H9 (cell line): ENCODE measurements around the gene GSG1L. TPM values are rescaled to one million over a fixed set of nuclear protein-coding genes. Genes with fewer than 3 reads are reported as not detected.

ENCODE experiments used
- DNase-seq: peaks from one replicate; pipeline ENCODE4 v3.0.0-alpha.2; 2017
- H2AFZ ChIP-seq: one replicate; pipeline ENCODE4 v1.6.1; 2013; ENCODE audit warnings: mild to moderate bottlenecking, low read length, control low read depth, moderate library complexity
- H2AK5ac ChIP-seq: 2 replicates; pipeline ENCODE4 v1.6.1; 2013; ENCODE audit warnings: low read length, control low read depth, mixed read lengths; ENCODE audit not compliant: insufficient read length
- H2BK120ac ChIP-seq: one replicate; pipeline ENCODE4 v1.6.1; 2013; ENCODE audit warnings: low read depth, mild to moderate bottlenecking, low read length, control low read depth, inconsistent platforms; ENCODE audit not compliant: poor library complexity, severe bottlenecking
- H2BK12ac ChIP-seq: 2 replicates; pipeline ENCODE4 v1.6.1; 2013; ENCODE audit warnings: low read length, control low read depth, mixed read lengths, low read depth; ENCODE audit not compliant: insufficient read length
- H2BK15ac ChIP-seq: 2 replicates; pipeline ENCODE4 v1.6.1; 2013; ENCODE audit warnings: low read depth, low read length, control low read depth
- H2BK20ac ChIP-seq: one replicate; pipeline ENCODE4 v1.6.1; 2013; ENCODE audit warnings: low read depth, mild to moderate bottlenecking, low read length, control low read depth, inconsistent platforms; ENCODE audit not compliant: poor library complexity, severe bottlenecking
- H2BK5ac ChIP-seq: 2 replicates; pipeline ENCODE4 v1.6.1; 2013; ENCODE audit warnings: low read length, control low read depth, mixed read lengths; ENCODE audit not compliant: insufficient read length
- H3K14ac ChIP-seq: 2 replicates; pipeline ENCODE4 v1.6.1; 2013; ENCODE audit warnings: low read length, control low read depth; ENCODE audit not compliant: insufficient read depth
- H3K18ac ChIP-seq: 2 replicates; pipeline ENCODE4 v1.6.1; 2013; ENCODE audit warnings: low read depth, mild to moderate bottlenecking, mixed read lengths, low read length, control low read depth; ENCODE audit not compliant: insufficient read length
- H3K23ac ChIP-seq: 2 replicates; pipeline ENCODE4 v1.6.1; 2013; ENCODE audit warnings: low read length, control low read depth, mixed read lengths, low read depth; ENCODE audit not compliant: insufficient read length
- H3K23me2 ChIP-seq: 2 replicates; pipeline ENCODE4 v1.6.1; 2013; ENCODE audit warnings: low read depth, mild to moderate bottlenecking, mixed read lengths, low read length, control low read depth; ENCODE audit not compliant: insufficient read length, poor library complexity, severe bottlenecking
- H3K27ac ChIP-seq: 2 replicates; pipeline ENCODE4 v1.5.1; 2013; ENCODE audit warnings: low read length, control low read depth, mixed read lengths, low read depth; ENCODE audit not compliant: insufficient read length
- H3K27me3 ChIP-seq: 2 replicates; pipeline ENCODE4 v1.6.1; 2013; ENCODE audit warnings: low read length, control low read depth, inconsistent platforms; ENCODE audit not compliant: insufficient read depth
- H3K4ac ChIP-seq: 2 replicates; pipeline ENCODE4 v1.6.1; 2013; ENCODE audit warnings: low read depth, mild to moderate bottlenecking, control low read depth, inconsistent platforms, low read length, moderate library complexity
- H3K4me1 ChIP-seq: 2 replicates; pipeline ENCODE4 v1.6.1; 2013; ENCODE audit warnings: low read length, control low read depth, inconsistent platforms; ENCODE audit not compliant: insufficient read depth
- H3K4me2 ChIP-seq: 2 replicates; pipeline ENCODE4 v1.6.1; 2013; ENCODE audit warnings: low read length, control low read depth, mixed read lengths; ENCODE audit not compliant: insufficient read length, insufficient read depth
- H3K56ac ChIP-seq: 2 replicates; pipeline ENCODE4 v1.6.1; 2013; ENCODE audit warnings: low read depth, mild to moderate bottlenecking, mixed read lengths, low read length, control low read depth; ENCODE audit not compliant: insufficient read length
- H3K79me1 ChIP-seq: 2 replicates; pipeline ENCODE4 v1.6.1; 2013; ENCODE audit warnings: low read depth, mild to moderate bottlenecking, moderate library complexity, low read length, control low read depth, inconsistent platforms; ENCODE audit not compliant: insufficient read depth, poor library complexity, severe bottlenecking
- H3K79me2 ChIP-seq: 2 replicates; pipeline ENCODE4 v1.6.1; 2013; ENCODE audit warnings: low read length, control low read depth, inconsistent platforms; ENCODE audit not compliant: insufficient read depth
- H3K9ac ChIP-seq: 2 replicates; pipeline ENCODE4 v1.6.1; 2013; ENCODE audit warnings: low read length, control low read depth, mixed read lengths; ENCODE audit not compliant: insufficient read length; ENCODE audit errors: extremely low read depth
- H3K9me3 ChIP-seq: one replicate; pipeline ENCODE4 v1.6.1; 2013; ENCODE audit warnings: low read depth, low read length, inconsistent platforms; ENCODE audit not compliant: control insufficient read depth
- H3T11ph ChIP-seq: one replicate; pipeline ENCODE4 v1.6.1; 2013; ENCODE audit warnings: mild to moderate bottlenecking, low read length, control low read depth, inconsistent platforms
- H4K20me1 ChIP-seq: one replicate; pipeline ENCODE4 v1.6.1; 2013; ENCODE audit not compliant: control insufficient read depth, insufficient read length, insufficient read depth
- H4K5ac ChIP-seq: 2 replicates; pipeline ENCODE4 v1.6.1; 2013; ENCODE audit warnings: low read depth, mild to moderate bottlenecking, mixed read lengths, low read length, control low read depth; ENCODE audit not compliant: insufficient read length
- H4K8ac ChIP-seq: replicated peaks from 2 replicates; pipeline ENCODE4 v1.6.1; 2013; ENCODE audit warnings: low read length, control low read depth, mixed read lengths, low read depth; ENCODE audit not compliant: insufficient read length
- H4K91ac ChIP-seq: 2 replicates; pipeline ENCODE4 v1.6.1; 2013; ENCODE audit warnings: low read depth, mild to moderate bottlenecking, moderate library complexity, mixed read lengths, low read length, control low read depth; ENCODE audit not compliant: insufficient read length
- H3K27ac Mint-ChIP-seq, 3 experiments: 2 replicates in 2 of 3; 3 replicates in 1 of 3; pipeline ENCODE4 v1.8.0; 2020 to 2021; ENCODE audit warnings: mixed read lengths in 3 of 3, mild to moderate bottlenecking in 1 of 3, moderate library complexity in 1 of 3
- H3K27me3 Mint-ChIP-seq: 2 replicates; pipeline ENCODE4 v1.8.0; 2021; ENCODE audit warnings: low read depth, mild to moderate bottlenecking, moderate library complexity, mixed read lengths
- H3K36me3 Mint-ChIP-seq, 3 experiments: 2 replicates in 2 of 3; 3 replicates in 1 of 3; pipeline ENCODE4 v1.8.0; 2020 to 2021; ENCODE audit warnings: low read depth in 3 of 3, mixed read lengths in 3 of 3; ENCODE audit not compliant: insufficient read depth in 1 of 3
- H3K4me1 Mint-ChIP-seq, 2 experiments: 2 replicates each; pipeline ENCODE4 v1.8.0; 2020; ENCODE audit warnings: mixed read lengths in 2 of 2
- H3K4me3 Mint-ChIP-seq, 2 experiments: 2 replicates in 1 of 2; 3 replicates in 1 of 2; pipeline ENCODE4 v1.8.0; 2020 to 2021; ENCODE audit warnings: mild to moderate bottlenecking in 2 of 2, mixed read lengths in 2 of 2, moderate library complexity in 1 of 2
- H3K9me3 Mint-ChIP-seq, 2 experiments: 2 replicates in 1 of 2; 3 replicates in 1 of 2; pipeline ENCODE4 v1.8.0; 2020; ENCODE audit warnings: mild to moderate bottlenecking in 2 of 2, mixed read lengths in 2 of 2, moderate library complexity in 1 of 2
- WGBS: extraction: QIAGEN DNeasy Blood & Tissue Kit; methylation state at CpG from one replicate; pipeline ENCODE4 v1.1.7; 2013; ENCODE audit warnings: missing lambda C conversion rate, low lambda C conversion rate, mixed read lengths; ENCODE audit not compliant: insufficient read length; ENCODE audit errors: extremely low coverage; 5-methylcytosine and 5-hydroxymethylcytosine counted together
- total RNA-seq: library from RNA; stranded (reverse); gene quantifications from 2 replicates; pipeline ENCODE4 v1.2.1, GENCODE V29; 2021
- TF ChIP-seq, protein P1 (sequence below): fragments of 200-600 bp; sonication (generic); conservative IDR thresholded peaks from 3 replicates; pipeline ENCODE4 v1.8.0; 2021; ENCODE audit warnings: antibody characterized with exemption, mild to moderate bottlenecking

GSG1L gene
- total RNA-seq, 1 experiment from 2014 or later: 0.35 TPM

DNA sequence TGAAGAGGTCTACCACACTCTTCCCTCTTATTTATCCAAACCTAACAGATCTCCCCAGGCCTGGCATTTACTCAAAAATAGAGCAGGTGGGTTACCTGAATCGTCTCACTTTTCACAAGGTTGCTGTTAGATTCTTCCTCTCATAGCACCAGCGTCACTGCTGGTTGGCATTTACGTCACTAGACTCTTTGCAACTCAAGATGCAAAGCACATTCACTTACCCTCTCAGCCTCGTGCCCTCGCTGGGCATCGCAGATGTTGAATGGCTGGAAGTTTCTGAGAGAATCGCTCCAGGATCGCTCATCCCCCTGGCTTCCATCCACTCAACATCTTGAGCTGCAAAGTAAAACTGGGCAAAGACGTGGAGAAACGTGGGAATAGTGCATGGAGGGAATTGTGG is 21.9 kb downstream of the GSG1L start:
- no peak overlapping the region for H2BK5ac ChIP-seq
- H3K4me1 Mint-ChIP-seq: peaks cover 2 to 3% of the 10 kb centered on the region in 2 experiments; a peak in 2 of 4 replicates
- no peak overlapping the region for H2AK5ac ChIP-seq
- no peak overlapping the region for H3K23ac ChIP-seq
- WGBS: no CpG with 5 or more reads among the region's 10 CpGs
- no peak overlapping the region for H2BK120ac ChIP-seq
- no peak overlapping the region for H3K9ac ChIP-seq
- H4K8ac ChIP-seq: no peak overlapping the region
- H3K27me3 ChIP-seq: no peaks in the 10 kb centered on the region
- H3K56ac ChIP-seq: no peak overlapping the region
- no peak for DNase-seq
- H3K27me3 Mint-ChIP-seq: peaks cover 1% of the 10 kb centered on the region
- H3K14ac ChIP-seq: no peak overlapping the region
- no peak overlapping the region for H4K5ac ChIP-seq
- no peak overlapping the region for H2BK12ac ChIP-seq
- no peak overlapping the region for H3K4ac ChIP-seq
- TF ChIP-seq, protein P1, sequence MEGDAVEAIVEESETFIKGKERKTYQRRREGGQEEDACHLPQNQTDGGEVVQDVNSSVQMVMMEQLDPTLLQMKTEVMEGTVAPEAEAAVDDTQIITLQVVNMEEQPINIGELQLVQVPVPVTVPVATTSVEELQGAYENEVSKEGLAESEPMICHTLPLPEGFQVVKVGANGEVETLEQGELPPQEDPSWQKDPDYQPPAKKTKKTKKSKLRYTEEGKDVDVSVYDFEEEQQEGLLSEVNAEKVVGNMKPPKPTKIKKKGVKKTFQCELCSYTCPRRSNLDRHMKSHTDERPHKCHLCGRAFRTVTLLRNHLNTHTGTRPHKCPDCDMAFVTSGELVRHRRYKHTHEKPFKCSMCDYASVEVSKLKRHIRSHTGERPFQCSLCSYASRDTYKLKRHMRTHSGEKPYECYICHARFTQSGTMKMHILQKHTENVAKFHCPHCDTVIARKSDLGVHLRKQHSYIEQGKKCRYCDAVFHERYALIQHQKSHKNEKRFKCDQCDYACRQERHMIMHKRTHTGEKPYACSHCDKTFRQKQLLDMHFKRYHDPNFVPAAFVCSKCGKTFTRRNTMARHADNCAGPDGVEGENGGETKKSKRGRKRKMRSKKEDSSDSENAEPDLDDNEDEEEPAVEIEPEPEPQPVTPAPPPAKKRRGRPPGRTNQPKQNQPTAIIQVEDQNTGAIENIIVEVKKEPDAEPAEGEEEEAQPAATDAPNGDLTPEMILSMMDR: no peak
- H2BK15ac ChIP-seq: no peak overlapping the region
- H4K91ac ChIP-seq: no peak overlapping the region
- H3K4me3 Mint-ChIP-seq: no peak overlapping the region
- no peak overlapping the region for H3K27ac Mint-ChIP-seq
- no peak overlapping the region for H3K27ac ChIP-seq
- H3T11ph ChIP-seq: no peak overlapping the region
- H3K79me2 ChIP-seq: no peaks in the 10 kb centered on the region
- H4K20me1 ChIP-seq: no peaks in the 10 kb centered on the region
- no peaks in the 10 kb centered on the region for H3K36me3 Mint-ChIP-seq
- no peak overlapping the region for H3K4me2 ChIP-seq
- no peaks in the 10 kb centered on the region for H3K9me3 ChIP-seq
- no peak overlapping the region for H2AFZ ChIP-seq
- H3K9me3 Mint-ChIP-seq: no peaks in the 10 kb centered on the region
- H3K4me1 ChIP-seq: no peaks in the 10 kb centered on the region; the same call in 1 of the 2 replicates
- H3K18ac ChIP-seq: no peak overlapping the region
- no peak overlapping the region for H2BK20ac ChIP-seq
- H3K23me2 ChIP-seq: no peaks in the 10 kb centered on the region
- H3K79me1 ChIP-seq: no peaks in the 10 kb centered on the region
